HG02981 (cell line): Measurements from ENCODE around the gene PRPS1L1.

ENCODE experiments used
- ATAC-seq: cut with Tn5 transposase; IDR thresholded peaks from one replicate; pipeline ENCODE4 v1.9.1; 2021; ENCODE audit warnings: mild to moderate bottlenecking, moderate library complexity; ENCODE audit not compliant: unreplicated experiment

PRPS1L1 gene

DNA sequence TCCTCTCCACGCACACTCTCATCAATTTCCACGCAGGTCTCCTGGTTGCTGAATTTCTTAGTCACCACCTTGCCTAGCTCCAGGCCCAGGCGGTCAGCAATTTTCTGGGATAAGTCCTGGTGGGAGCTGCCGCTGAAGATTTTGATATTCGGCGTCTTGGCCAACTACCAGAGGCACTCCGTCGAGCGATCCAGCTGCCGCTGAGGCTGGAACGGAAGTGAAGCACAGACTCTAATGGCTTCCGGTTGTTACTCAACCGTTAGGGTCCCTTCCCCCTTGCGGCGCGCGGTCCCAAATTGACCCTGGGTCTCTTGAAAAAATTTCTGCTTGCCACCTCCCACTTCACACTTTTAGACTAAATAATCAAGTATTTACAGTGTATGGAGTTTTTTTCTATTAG is at the start of gene PRPS1L1:
Gene PRPS1L1, minus strand, starts transcription at position 219 of the 400 bp plus-strand sequence.
- ATAC-seq: no peak

DNA sequence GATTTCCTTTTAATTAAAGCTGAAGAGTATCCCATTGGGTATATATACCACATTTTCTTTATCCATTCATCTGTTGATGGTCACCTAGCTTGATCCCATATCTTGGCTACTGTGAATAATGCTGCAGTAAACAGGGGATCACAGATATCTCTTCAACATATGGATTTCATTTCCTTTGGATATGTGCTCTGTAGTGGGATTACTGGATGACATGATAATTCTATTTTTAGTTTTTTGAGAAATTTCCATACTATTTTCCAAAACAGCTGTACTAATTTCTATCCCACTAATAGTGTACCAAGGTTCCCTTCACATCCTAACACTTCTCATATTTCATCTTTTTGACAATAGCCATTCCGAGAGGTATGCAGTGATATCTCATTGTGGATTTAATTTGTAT is 48.8 kb upstream of the PRPS1L1 start:
- no peak for ATAC-seq

DNA sequence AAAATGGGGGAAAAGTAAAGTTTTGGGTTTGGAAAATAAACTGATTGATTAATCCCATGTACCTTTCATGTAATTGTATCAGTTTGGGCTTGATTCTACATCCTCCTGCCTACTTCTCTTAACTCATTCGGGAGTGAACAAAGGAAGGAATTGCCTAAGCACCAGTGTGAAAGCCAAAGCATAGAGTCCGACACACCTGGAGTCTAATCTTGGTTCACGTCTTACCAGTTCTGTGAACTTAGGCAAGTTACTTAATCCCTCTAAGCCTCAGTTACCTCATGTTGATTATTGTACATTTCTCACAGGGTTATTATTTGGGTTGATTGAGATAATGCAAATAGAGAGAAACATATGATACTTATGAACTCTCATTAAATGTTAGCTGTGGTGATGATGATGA is 41.1 kb upstream of the PRPS1L1 start:
- ATAC-seq: no peak

DNA sequence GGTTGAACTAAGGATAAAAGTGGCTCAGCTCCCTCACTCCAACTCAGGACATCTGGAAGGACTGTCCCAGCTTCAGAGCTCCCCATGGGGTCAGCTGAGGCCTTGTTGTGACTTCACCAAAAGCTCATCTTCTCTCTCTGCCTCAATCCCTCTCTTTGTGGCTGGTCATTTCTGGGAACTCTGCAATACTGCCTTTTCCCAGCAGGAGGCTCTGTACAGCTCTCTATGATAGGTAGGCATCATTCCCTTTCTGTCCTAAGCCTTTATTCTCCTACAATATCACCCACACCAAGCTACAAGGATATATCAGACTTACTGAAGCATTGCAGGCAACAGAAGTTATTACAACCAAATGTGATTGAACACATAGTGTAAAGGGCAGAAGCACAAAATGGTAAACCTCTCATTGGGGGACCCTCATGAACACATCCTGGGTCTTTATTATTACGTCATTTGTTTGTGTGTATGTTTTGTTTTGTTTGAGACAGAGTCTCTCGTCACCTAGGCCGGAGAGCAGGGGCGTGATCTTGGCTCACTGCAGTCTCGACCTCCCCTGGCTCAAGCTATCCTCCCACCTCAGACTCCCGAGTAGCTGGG is 36.7 kb upstream of the PRPS1L1 start:
- ATAC-seq: peak; percentile 47

DNA sequence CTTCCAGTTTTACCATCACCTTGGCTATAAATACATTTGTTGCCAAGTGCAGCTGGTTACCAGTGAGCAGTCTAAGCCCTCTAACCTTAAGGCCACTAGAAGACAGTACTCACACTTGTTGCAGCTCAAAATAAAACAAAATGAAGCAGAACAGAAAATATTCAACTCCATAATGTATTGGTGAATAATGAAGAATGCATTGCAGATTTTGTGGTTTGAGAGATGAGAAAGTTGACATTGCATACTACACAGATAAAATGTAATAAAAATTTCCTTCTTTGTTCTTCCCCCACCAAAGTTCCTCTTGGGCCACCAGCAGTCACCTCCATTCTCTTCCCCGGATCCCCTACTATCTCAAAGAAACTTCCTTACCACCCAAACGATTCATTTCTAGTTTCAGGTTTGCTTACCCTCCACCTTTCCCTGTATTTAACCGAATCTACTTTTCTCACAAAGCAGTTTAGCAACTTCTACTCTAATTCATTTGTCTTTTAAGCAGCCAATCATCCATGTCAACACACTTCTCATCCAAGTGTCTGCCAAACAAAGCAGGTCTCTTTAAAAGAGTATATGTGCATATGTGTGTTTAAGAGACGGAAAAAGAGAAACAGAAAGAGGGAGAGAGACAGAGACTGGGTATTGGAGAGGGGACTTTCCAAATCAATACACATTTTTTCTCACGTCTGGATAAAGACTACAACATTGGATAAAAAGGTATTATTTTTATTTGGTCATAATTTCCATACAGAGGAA is 35.7 kb upstream of the PRPS1L1 start:
- no peak for ATAC-seq

DNA sequence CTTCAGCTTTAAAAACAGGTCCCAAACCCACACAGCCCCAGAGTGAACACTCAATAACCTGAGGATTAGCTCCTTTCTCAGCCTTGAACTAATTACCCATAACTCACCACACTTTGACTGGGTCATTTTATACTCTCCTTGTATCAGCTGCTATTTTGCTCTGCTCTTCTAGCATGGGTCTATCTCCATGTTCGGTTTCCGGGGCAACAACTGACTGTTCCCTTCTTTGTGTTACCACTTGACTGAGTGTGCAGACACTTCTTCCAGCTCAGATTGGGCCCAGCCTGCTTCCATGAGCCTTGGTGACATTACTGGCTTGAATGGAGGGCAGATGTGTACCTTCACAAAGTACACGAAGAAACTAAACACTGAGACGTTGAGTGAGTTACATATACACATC is 31.5 kb upstream of the PRPS1L1 start:
- ATAC-seq: no peak

DNA sequence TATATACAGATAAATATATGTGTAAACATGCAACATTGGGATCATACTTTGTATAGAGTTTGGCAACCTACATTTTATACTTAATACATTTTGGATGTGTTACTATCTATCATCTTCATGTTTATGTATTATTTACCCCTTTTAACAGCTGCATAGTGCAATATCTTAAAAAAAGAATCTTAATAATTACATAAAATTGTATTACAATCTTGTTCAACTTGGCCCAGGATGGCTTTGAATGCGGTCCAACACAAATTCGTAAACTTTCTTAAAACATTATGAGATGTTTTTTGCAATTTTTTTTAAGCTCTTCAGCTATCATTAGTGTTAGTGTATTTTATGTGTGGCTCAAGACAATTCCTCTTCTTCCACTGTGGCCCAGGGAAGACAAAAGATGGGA is 26.3 kb upstream of the PRPS1L1 start:
- ATAC-seq: no peak

DNA sequence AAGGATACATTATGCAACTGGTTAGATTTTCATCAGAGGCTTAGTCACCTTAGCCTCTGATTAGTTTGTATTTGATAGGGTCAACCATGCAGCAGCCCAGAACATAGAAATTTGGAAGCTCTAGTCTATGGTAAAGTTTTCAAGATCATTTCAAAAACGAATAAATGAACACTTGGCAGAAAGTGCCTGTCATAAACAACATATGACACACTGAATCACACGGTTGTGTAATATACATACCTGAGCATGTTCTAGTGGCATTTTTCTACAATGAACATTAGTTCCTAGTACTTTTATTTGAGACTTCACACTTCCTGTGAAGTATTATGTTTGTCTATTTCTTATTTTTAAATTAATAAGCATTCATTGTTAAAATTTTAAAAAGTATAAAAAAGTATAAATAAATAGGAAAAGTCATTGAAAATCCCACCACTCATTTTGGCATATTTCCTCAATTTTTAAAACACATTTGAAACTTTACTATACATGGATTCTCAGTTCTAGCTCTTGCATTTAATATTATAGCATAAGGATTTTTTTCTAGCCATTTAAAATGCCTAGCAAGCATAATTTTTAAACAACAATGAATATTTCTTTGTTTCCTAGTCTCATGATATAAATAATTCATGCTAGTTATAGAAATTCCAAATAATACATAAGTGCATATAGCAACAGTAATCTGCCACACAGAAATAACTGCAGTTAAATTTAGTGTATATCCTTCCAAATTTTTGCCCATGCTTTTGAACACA is 25.7 kb upstream of the PRPS1L1 start:
- no peak for ATAC-seq

DNA sequence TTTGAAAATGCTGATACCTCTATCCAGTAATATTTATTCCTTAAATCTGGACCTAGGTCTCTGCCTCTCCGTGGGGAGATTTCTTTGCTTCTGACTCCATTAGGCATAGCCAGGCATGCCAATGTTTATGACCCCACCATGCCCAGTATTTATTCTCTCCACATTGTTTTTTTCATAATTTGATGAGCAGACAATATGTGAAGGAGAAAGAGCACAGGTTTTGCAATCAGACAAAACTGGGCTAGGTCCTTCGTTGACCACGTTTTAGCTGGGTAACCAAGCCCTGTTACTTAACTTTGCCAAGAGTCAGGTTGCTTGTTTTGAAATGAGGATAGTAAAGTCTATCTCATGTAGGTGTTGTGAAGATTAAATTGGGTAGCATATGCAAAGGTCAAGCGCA is 21.6 kb upstream of the PRPS1L1 start:
- no peak for ATAC-seq

DNA sequence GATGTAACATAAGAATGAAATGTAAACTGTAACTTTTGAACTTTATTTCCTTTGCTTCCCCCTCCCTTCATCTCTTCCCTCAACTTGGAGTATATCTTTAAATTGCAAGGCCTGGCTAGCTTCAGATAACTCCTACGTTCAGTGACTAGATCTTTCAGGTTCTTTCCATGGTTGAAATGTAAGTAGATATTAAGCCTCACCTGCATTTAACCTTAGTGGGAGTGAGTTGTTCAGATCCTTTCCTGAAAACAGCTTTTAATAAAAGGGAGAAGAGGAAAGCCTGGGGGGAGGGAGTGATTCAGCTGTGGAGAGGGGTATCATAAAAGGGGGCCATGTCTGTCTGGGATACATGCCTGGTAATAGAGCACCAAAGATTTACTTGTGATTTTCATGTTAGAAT is 19.0 kb upstream of the PRPS1L1 start:
- ATAC-seq: no peak

DNA sequence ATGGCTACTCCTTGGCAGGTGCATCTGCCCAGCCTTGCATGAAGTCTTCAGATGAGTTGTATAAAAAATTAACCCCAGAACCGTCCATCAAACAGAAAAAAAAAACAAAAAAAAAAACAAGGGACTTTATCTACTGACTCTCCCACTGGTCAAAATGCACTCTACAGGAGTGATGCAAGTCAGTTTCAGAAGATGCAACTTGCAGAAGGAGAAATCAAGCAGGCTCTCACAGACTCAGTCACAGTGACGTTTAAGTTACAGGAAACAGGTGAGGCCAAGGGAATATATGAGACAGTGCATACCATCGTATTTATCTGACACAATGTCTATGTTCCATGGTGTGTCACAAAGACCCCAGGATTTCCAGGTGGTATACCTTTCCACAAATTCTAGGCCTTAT is 17.5 kb upstream of the PRPS1L1 start:
- ATAC-seq: no peak

DNA sequence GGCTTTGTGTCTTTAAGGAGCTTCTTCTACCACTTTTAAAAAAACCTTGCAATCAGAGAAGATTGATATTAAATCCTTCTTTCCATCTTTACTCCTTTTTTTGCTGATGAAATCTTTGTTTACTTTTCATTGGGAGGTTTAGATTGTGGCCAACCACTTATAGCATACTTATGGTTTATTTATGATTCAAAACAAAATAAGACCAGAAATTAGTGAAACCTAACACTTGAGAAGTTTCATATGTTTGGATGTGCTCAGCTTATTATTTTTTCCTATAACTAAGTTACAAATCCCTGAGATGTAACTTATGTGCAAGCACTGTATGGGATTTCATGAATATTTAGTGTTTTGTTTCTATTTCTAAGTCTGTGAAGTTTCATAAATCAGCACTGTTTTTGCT is 13.5 kb upstream of the PRPS1L1 start:
- ATAC-seq: no peak

DNA sequence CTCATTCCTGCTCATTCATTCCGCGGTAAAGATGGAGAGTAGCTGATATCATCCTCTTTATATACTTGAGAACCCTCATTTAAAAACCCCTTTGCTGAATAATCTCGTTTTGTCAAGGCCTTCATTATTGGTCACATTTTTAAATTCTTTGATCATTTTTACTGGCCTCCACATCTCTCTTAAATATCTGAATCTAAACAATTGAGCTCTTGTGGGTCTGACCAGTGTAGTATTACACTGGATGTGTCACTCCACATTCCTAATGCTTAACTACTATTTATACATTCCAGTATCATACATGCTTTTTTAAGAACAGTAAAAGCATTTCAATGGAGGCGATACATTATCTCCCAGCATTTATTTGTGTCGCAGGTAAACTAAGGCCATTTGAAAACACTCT is 12.6 kb upstream of the PRPS1L1 start:
- no peak for ATAC-seq

DNA sequence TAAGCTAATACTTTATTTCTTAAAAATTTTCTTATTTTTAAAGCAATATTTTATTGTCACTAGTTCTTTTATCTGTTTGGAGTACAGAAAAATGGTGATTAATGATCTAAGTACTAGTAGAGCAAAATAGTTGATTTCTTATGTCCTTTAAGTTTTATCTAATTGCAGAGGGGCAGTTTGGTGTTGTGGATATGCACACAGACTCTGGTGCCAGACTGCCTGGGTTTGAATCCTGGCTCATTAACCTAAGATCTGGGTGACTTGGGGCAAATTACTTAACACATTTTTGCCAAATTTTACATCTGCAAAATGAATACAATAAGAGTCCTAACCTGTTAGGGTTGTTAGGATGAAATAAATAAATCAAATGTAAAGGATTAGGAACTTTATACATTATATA is 10.7 kb upstream of the PRPS1L1 start:
- no peak for ATAC-seq

DNA sequence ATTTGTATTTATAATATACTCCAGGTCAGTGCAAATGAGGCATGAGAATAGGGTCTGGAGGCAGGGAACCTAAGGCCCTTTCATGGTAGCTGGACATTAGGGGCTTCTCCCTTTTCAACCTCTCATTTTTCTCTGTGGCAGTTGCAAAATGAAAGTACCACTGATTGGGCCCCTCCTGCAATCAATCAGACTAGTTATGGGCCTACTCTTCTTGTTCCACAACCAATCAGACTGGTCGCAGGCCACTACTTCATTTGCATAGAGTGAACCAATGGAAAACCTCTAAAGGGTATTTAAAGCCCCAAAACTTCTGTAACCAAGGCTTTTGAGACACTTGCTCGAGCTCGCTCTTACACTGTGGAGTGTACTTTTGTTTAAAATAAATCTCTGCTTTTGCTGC is 10.0 kb upstream of the PRPS1L1 start:
- no peak for ATAC-seq

DNA sequence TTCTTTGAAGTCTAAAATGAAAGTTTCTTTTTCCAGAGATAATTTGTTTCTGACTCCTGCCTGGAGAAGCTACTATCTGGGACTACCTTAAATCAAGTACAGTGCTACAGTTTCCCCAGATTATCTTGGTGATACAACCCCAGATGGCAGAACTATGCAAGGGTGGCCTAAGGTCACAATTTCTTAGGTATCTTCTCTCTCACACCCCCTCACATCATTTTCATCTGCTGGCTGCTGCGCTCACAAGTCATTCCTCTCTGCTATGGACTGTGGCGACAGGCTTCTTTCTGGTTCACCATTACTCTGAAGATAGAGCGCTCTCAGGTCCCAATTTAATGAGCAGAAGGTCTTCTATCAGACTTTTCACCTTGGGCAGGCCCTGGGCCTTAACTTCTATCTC is 9.1 kb upstream of the PRPS1L1 start:
- no peak for ATAC-seq

DNA sequence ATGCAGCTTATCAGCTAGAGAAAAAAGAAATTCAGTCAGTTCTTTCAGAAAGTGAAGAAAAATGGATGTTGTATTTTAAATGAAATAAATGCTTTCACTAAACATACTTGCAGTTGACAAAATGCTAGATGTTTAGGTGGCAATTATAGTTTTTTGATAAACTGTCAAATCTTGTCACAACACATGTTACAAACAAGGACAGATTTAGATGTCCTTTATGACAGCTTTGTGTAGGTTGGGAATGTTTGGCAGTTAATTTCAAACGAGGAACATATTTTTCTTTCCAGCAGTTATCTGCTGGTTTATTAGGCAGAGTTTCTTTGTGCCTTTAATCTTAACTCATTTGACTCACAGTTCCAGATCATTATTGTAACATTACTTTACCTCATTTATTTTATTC is 3.1 kb upstream of the PRPS1L1 start:
- no peak for ATAC-seq

DNA sequence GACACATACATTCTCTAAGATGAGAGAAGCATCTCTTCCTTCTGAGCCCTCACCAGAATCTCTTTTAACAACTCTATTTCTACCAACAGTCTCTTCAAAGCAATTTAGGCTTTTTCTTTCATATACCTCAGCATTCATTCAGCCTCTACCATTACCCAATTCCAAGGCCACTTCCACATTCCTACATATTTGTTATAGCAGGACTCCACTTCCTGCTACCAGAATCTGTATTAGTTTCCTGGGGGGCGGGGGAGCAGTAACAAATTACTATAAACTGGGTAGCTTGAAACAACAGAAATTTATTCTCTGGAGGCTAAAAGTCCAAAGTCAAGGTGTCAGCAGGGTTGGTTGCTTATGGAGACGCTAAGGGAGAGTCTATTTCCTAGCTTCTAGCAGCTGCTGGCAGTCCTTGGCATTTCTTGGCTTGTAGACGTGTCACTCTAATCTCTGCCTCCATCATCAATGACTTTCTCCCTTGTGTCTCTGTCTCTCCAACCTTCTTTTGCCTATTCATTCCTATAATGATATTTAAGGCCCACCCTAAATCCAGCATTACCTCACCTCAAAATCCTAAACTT is 7.4 kb downstream of the PRPS1L1 start:
- ATAC-seq: no peak

DNA sequence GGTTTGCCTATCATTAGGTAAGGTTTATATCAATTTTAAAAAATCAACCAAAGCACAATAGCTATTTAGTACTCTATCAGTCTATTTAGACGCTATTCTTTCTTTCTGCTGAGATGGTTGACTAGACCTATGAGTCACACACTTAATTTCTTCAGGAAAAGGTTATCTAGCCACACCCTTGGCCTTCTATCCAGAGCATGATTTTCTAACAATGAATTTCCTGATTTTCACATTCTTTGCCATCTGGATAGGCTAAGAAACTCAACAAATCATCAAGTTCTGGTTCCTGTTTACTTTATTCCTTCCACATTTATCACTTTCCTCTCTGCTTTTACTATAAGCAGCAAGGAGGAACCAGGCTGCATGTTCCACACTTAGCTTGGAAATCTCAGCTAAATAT is 8.1 kb downstream of the PRPS1L1 start:
- ATAC-seq: no peak

DNA sequence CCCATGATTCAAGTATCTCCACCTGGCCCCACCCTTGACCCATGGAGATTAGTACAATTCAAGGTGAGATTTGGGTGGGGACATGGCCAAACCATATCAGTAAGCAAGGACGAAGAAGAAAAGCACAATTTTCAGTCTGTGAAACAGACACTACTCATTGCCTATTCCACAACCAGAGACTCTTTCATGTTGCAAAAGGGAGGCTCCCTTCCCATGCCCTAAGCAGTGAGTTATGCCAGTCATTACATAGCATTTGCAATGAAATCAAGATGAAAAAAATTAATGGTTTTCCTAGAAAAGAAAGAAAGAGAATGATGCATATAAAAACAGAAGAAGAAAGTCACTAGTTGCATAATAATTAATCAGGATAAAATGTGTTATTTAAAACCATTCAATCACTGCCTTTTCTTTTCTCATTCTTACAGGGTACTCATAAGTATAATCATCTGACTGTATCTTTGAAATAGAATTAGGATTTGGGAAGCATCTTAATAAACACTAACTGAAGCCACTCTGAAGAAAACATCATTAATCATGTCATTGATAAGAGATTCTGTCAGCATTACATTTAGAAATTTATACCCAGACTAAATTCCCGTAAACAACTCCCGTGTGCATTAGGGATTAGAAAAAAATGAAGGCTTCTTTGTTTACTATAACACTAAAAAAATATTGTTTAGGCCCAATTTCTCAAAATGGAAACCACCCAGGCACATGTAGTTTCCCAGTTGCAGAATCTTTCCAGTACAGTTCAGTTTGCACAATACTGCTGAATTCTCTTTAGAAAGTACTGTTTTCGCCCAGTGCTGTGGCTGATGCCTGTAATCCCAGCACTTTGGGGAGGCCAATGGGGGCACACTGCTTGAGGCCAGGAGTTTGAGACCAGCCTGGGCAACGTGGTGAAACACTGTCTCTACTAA is 9.1 kb downstream of the PRPS1L1 start:
- no peak for ATAC-seq
